HG03196 (cell line): Measurements from ENCODE around the gene NAV3.

ENCODE experiments used
- ATAC-seq: cut with Tn5 transposase; IDR thresholded peaks from one replicate; pipeline ENCODE4 v1.9.1; 2021; ENCODE audit not compliant: unreplicated experiment

NAV3 gene

GRCh38 chr12:78179346-78179745 is 348.7 kb downstream of the NAV3 start:
- no peak for ATAC-seq

- ATAC-seq, result no peak
These were observed 351.0 kb downstream of the NAV3 start for GRCh38 chr12:78181544-78182162.

GRCh38 chr12:78183824-78184223 is 353.1 kb downstream of the NAV3 start:
- no peak for ATAC-seq

GRCh38 chr12:78185109-78185508 is 354.4 kb downstream of the NAV3 start:
- no peak for ATAC-seq

- no peak for ATAC-seq
These were observed 355.0 kb downstream of the NAV3 start for GRCh38 chr12:78185651-78186050.

GRCh38 chr12:78186670-78187069 is 356.0 kb downstream of the NAV3 start:
- ATAC-seq, result no peak

- no peak for ATAC-seq
These were observed 357.0 kb downstream of the NAV3 start for GRCh38 chr12:78187741-78188140.

GRCh38 chr12:78189656-78190055 is 359.0 kb downstream of the NAV3 start:
- ATAC-seq, result no peak

GRCh38 chr12:78191611-78192010 is 360.9 kb downstream of the NAV3 start:
- no peak for ATAC-seq

- no peak for ATAC-seq
These were observed 362.3 kb downstream of the NAV3 start for GRCh38 chr12:78192979-78193378.

GRCh38 chr12:78194448-78194847 is 363.8 kb downstream of the NAV3 start:
- ATAC-seq, result no peak

GRCh38 chr12:78198896-78199295 is 368.2 kb downstream of the NAV3 start:
- ATAC-seq, result no peak

GRCh38 chr12:78199926-78200325 is 369.2 kb downstream of the NAV3 start:
- ATAC-seq, result no peak

- ATAC-seq, result no peak
These were observed 374.2 kb downstream of the NAV3 start for GRCh38 chr12:78204926-78205325.

GRCh38 chr12:78208092-78208491 is 377.4 kb downstream of the NAV3 start:
- ATAC-seq, result no peak

GRCh38 chr12:78209846-78210505 is 379.3 kb downstream of the NAV3 start:
- no peak for ATAC-seq

- no peak for ATAC-seq
These were observed 379.8 kb downstream of the NAV3 start for GRCh38 chr12:78210506-78210860.

GRCh38 chr12:78210894-78211302 is 380.2 kb downstream of the NAV3 start:
- no peak for ATAC-seq

GRCh38 chr12:78220811-78221210 is 390.1 kb downstream of the NAV3 start:
- ATAC-seq, result no peak

GRCh38 chr12:78224154-78224553 is 393.5 kb downstream of the NAV3 start:
- ATAC-seq, result no peak

GRCh38 chr12:78226763-78227162 is 396.1 kb downstream of the NAV3 start:
- no peak for ATAC-seq

- ATAC-seq, result peak; percentile 95
These were observed 399.0 kb downstream of the NAV3 start for GRCh38 chr12:78229591-78230101.

GRCh38 chr12:78232756-78233155 is 402.1 kb downstream of the NAV3 start:
- no peak for ATAC-seq
